H54 (cell line): ENCODE data around the gene MYO1B.
A peak's percentile ranks its signal among the peaks of the same experiment; 100 is the strongest.

Source experiments
- DNase-seq: peaks from one replicate; pipeline ENCODE4 v3.0.0; 2011; ENCODE audit warnings: low spot score, mixed read lengths; ENCODE audit not compliant: insufficient read length
- FAIRE-seq: peaks from 3 replicates; lab custom pipeline; 2011; peaks lifted over from hg19 to GRCh38; lab: Jason Lieb, UNC
- POLR2A ChIP-seq: IDR thresholded peaks from 2 replicates; pipeline ENCODE4 v1.6.1; 2011; ENCODE audit warnings: low read depth, mild to moderate bottlenecking, low read length

MYO1B gene

DNA sequence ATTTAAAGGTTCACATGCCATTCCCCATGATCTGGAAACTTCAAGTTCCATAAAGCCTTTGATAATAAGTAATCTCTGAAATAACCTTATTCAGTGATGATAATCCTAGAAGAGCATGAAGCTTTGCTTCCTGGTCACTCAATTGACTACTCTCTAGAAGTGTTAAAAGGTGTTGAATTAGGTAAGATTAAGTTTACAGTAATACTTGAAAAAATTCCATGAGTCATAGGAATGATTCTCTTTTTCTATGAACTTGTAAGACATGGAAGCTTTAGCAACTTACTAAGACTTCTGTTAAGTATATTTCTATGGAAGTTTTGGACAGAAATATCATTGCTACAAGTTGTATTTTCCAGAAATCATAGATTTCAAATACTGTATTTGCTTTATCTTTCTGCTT is 100.6 kb downstream of the MYO1B start:
- FAIRE-seq, result no peak
- DNase-seq, result no peak
- no peak for TF ChIP-seq POLR2A

- TF ChIP-seq POLR2A, result no peak
- FAIRE-seq (no peak), DNase-seq (no peak)
Measured at GRCh38 chr2:191347154-191347553, 102.0 kb downstream of the MYO1B start.

DNA sequence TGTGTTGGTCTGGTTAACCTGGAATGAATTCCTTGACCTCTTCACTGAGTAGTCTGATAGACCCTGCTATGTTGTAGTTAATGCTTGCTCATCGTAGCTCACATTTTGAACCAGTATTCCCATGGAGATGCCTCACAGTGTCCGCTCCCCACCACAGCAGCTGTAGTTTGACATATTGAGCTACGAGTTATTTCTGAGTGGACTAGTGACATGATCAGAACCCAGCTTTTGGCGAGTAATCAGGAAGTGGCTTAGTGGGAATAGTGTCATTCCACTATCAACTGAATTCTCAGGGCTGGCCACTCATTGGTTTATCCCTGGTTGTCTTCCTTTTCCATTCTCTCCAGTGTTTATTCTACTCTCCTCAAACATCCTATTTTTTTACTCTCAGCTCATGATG is 102.7 kb downstream of the MYO1B start:
- FAIRE-seq (no peak), DNase-seq (no peak)
- no peak for TF ChIP-seq POLR2A

DNA sequence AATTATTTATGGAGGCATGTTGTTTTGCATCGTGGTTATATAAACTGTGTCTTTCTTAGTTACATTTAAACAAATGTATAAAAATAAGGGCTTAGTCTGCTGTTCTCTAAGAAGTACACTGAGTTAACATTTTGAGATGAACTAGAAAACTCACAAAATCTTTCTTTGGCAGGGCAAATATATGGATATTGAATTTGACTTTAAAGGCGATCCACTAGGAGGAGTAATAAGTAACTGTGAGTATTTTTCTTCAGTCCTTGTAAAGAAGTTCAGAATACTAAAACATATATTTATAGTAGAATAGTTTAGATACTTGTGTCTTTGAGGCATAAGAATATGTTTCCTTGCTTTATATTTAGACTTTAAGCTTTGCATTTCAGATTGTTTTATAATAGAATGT is 104.8 kb downstream of the MYO1B start:
- DNase-seq, result no peak
- TF ChIP-seq POLR2A, result no peak
- FAIRE-seq, result no peak

DNA sequence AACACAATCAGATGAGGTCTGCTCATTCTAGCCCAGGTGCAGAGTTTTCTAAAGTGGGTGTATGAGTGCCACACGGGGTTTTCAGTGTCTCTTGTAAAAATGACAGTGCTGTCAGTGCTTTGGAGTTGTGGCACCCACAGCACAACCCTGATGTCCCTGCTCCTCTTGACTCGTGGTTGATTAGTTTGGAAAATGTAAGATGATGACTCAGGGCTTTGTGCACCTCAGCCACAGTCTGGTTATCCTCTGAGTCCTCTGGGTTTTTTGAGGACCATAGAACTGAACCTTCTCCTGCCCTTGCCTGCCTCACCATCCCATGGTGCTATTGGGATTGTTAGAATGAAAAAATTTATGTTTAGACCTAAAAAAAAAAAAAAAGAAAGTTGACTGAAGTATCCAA is 105.6 kb downstream of the MYO1B start:
- no peak for TF ChIP-seq POLR2A
- FAIRE-seq, result peak; percentile 38
- DNase-seq, result no peak

- TF ChIP-seq POLR2A, result no peak
- DNase-seq, result no peak
- no peak for FAIRE-seq
Measured at GRCh38 chr2:191351298-191351697, 106.1 kb downstream of the MYO1B start.

DNA sequence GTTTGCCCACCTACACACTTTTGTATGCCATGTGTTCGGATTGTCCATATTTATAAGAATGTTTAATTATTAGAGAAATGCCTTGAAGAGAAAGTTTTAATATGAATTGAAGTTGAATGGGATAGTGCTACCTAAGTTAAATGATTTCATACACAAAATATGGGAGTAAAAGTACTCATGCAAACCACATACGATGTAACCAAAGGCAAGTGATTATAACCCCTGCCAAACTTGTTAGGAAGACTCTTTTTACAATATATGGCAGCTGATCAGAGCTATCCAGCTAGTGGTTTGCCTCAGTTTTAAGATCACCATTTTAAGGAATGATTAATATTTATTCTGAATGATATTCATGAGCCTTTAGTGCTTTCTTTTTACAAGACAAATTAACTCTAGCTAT is 106.7 kb downstream of the MYO1B start:
- FAIRE-seq (no peak), DNase-seq (no peak)
- no peak for TF ChIP-seq POLR2A

GRCh38 chr2:191352536-191352935 is 107.3 kb downstream of the MYO1B start:
- FAIRE-seq (peak; percentile 72), DNase-seq (peak; percentile 27)
- no peak for TF ChIP-seq POLR2A

- TF ChIP-seq POLR2A, result no peak
- FAIRE-seq (no peak), DNase-seq (no peak)
Measured at GRCh38 chr2:191355170-191355758, 110.1 kb downstream of the MYO1B start.

DNA sequence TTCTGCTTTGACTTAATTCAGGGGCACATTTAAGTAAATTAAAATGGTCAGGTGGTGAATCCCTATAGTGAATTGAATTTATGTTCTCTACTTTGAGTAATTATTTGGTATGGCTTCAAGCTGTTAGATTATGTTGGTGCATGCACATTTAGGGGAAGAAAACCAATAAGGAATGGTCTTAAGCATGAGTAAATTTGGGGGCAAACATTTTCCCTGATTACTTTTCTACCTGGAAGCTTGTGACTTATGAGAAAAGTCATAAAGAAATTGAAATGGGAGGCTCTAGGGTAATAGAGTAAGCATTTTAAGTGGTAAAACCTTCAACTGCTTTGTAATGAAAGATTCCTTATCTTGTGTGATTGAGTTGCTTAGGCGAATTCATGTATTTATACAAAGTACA is 112.5 kb downstream of the MYO1B start:
- DNase-seq (no peak), FAIRE-seq (no peak)
- TF ChIP-seq POLR2A, result no peak

GRCh38 chr2:191358325-191359025 is 113.3 kb downstream of the MYO1B start:
- no peak for TF ChIP-seq POLR2A
- FAIRE-seq, result no peak

GRCh38 chr2:191359133-191359532 is 113.9 kb downstream of the MYO1B start:
- FAIRE-seq (no peak), DNase-seq (no peak)

More at GRCh38 chr2:191358325-191359025, 113.3 kb downstream of the MYO1B start:
- no peak for DNase-seq

GRCh38 chr2:191360918-191361317 is 115.7 kb downstream of the MYO1B start:
- TF ChIP-seq POLR2A, result no peak
- no peak for FAIRE-seq
- DNase-seq, result no peak

More at GRCh38 chr2:191359133-191359532, 113.9 kb downstream of the MYO1B start:
- TF ChIP-seq POLR2A, result no peak

DNA sequence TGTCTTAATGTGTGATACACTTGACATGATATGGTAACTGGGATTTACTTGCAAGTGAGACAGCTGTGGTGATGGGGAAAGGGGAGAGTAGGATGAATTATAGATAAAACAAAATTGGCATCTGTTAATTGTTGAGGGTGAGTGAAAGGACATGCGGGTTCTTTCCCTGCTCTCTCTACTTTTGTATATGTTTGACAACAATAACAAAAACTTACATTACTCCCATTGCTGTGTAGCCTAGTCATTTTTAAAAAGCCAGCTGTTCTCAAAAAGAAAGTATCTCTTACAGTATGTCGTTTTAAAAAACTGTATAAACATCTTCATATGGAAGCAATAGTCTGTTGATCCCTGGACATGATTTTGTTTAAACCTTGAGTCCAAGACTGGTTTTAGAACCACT is 117.6 kb downstream of the MYO1B start:
- TF ChIP-seq POLR2A, result no peak
- no peak for DNase-seq
- FAIRE-seq, result no peak

- FAIRE-seq (no peak), DNase-seq (no peak)
- TF ChIP-seq POLR2A, result no peak
Measured at GRCh38 chr2:191363267-191363666, 118.1 kb downstream of the MYO1B start.
